DOHH2 (cell line): ENCODE data around the gene ZFR.

Source experiments
- EZH2phosphoT487 ChIP-seq: fragments of 200-600 bp; sonication (generic); IDR thresholded peaks from 2 replicates; pipeline ENCODE4 v1.6.1; 2017; ENCODE audit warnings: borderline replicate concordance, mild to moderate bottlenecking, antibody characterized with exemption, low read length, moderate library complexity, mixed read lengths
- TF ChIP-seq, protein P1 (sequence below): fragments of 200-600 bp; sonication (generic); IDR thresholded peaks from one replicate; pipeline ENCODE4 v1.5.1; 2014; ENCODE audit warnings: antibody characterized with exemption, mild to moderate bottlenecking, low read depth, low read length; ENCODE audit not compliant: poor library complexity, severe bottlenecking

DNA sequence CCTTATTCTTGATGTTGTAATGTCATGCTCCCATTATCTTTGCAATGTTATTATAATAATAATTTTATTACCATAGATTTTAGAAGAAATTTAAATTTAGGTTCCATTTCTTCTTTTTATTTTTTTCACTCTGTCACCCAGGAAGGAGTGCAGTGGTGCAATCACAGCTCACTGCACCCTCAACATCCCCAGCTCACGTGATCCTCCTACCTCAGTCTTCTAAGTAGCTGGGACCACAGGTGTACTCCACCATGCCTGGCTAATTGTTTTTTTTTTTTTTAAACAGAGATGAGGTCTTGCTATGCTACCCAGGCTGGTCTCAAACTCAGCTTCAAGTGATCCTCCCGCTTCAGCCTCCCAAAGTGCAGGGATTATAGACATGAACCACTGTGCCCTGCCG lies 11.9 kb downstream of the ZFR start:
- TF ChIP-seq, protein P1, sequence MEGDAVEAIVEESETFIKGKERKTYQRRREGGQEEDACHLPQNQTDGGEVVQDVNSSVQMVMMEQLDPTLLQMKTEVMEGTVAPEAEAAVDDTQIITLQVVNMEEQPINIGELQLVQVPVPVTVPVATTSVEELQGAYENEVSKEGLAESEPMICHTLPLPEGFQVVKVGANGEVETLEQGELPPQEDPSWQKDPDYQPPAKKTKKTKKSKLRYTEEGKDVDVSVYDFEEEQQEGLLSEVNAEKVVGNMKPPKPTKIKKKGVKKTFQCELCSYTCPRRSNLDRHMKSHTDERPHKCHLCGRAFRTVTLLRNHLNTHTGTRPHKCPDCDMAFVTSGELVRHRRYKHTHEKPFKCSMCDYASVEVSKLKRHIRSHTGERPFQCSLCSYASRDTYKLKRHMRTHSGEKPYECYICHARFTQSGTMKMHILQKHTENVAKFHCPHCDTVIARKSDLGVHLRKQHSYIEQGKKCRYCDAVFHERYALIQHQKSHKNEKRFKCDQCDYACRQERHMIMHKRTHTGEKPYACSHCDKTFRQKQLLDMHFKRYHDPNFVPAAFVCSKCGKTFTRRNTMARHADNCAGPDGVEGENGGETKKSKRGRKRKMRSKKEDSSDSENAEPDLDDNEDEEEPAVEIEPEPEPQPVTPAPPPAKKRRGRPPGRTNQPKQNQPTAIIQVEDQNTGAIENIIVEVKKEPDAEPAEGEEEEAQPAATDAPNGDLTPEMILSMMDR: no peak
- TF ChIP-seq EZH2phosphoT487: no peak
